ENCODE results near the gene TFDP2.
"Not testable (repeated sequence)": the region's sequence is repeated elsewhere in the genome, so short reads cannot be mapped to it uniquely, and the experiment has no call there.

TFDP2 gene

GRCh38 chr3:142075656-142076055 lies 73.7 kb downstream of the TFDP2 start:
- DNase-seq (ENCODE audit: low read depth in 2 of 2) = not testable (repeated sequence)

GRCh38 chr3:142072816-142073215 lies 76.5 kb downstream of the TFDP2 start:
- no peak for DNase-seq (ENCODE audit: low read depth in 2 of 2)

- DNase-seq (ENCODE audit: low read depth in 2 of 2) = no peak
These were observed 83.4 kb downstream of the TFDP2 start for GRCh38 chr3:142065932-142066331.

- no peak for DNase-seq (ENCODE audit: low read depth in 2 of 2)
These were observed 84.0 kb downstream of the TFDP2 start for GRCh38 chr3:142065344-142065743.

GRCh38 chr3:142064454-142064853 lies 84.9 kb downstream of the TFDP2 start:
- DNase-seq (ENCODE audit: low read depth in 2 of 2) = no peak

- no peak for DNase-seq (ENCODE audit: low read depth in 2 of 2)
These were observed 92.0 kb downstream of the TFDP2 start for GRCh38 chr3:142057331-142057725.

GRCh38 chr3:142056656-142057330 lies 92.6 kb downstream of the TFDP2 start:
- DNase-seq (ENCODE audit: low read depth in 2 of 2) = no peak

GRCh38 chr3:142053835-142054234 lies 95.5 kb downstream of the TFDP2 start:
- no peak for DNase-seq (ENCODE audit: low read depth in 2 of 2)

- DNase-seq (ENCODE audit: low read depth in 2 of 2) = no peak
These were observed 96.1 kb downstream of the TFDP2 start for GRCh38 chr3:142053244-142053643.

GRCh38 chr3:142051351-142051750 lies 98.0 kb downstream of the TFDP2 start:
- no peak for DNase-seq (ENCODE audit: low read depth in 2 of 2)

- DNase-seq (ENCODE audit: low read depth in 2 of 2) = no peak
These were observed 102.3 kb downstream of the TFDP2 start for GRCh38 chr3:142047021-142047369.

- no peak for DNase-seq (ENCODE audit: low read depth in 2 of 2)
These were observed 102.9 kb downstream of the TFDP2 start for GRCh38 chr3:142046320-142047020.

GRCh38 chr3:142040941-142041491 lies 108.3 kb downstream of the TFDP2 start:
- DNase-seq (ENCODE audit: low read depth in 2 of 2) = no peak

GRCh38 chr3:142035308-142035922 lies 113.9 kb downstream of the TFDP2 start:
- no peak for DNase-seq (ENCODE audit: low read depth in 2 of 2)

GRCh38 chr3:142033292-142033691 lies 116.1 kb downstream of the TFDP2 start:
- no peak for DNase-seq (ENCODE audit: low read depth in 2 of 2)

GRCh38 chr3:142031575-142031974 lies 117.8 kb downstream of the TFDP2 start:
- no peak for DNase-seq (ENCODE audit: low read depth in 2 of 2)

- DNase-seq (ENCODE audit: low read depth in 2 of 2) = no peak
These were observed 119.6 kb downstream of the TFDP2 start for GRCh38 chr3:142029791-142030190.

- no peak for DNase-seq (ENCODE audit: low read depth in 2 of 2)
These were observed 120.2 kb downstream of the TFDP2 start for GRCh38 chr3:142029052-142029642.

GRCh38 chr3:142028243-142028777 lies 121.0 kb downstream of the TFDP2 start:
- DNase-seq (ENCODE audit: low read depth in 2 of 2) = peak; percentile 59 to 60

GRCh38 chr3:142027735-142028134 lies 121.6 kb downstream of the TFDP2 start:
- no peak for DNase-seq (ENCODE audit: low read depth in 2 of 2)

- DNase-seq (ENCODE audit: low read depth in 2 of 2) = no peak
These were observed 122.0 kb downstream of the TFDP2 start for GRCh38 chr3:142027300-142027699.

GRCh38 chr3:142026333-142026732 lies 123.0 kb downstream of the TFDP2 start:
- DNase-seq (ENCODE audit: low read depth in 2 of 2) = no peak
